SU-DHL-6 (cell line): Measurements from ENCODE around the gene ISM1.

ENCODE experiments used
- H2AFZ ChIP-seq: fragments of 200-600 bp; sonication (generic); 2 replicates; pipeline ENCODE4 v1.6.1; 2014; ENCODE audit warnings: low read depth, mild to moderate bottlenecking, moderate library complexity, mixed read lengths, antibody characterized with exemption, low read length; ENCODE audit not compliant: severe bottlenecking
- H3F3A ChIP-seq: fragments of 200-600 bp; shearing (Covaris generic); 2 replicates; pipeline ENCODE4 v1.6.0; 2016; ENCODE audit warnings: antibody characterized with exemption, mild to moderate bottlenecking; ENCODE audit not compliant: insufficient read depth
- H3K27ac ChIP-seq: fragments of 200-600 bp; sonication (generic); 2 replicates; pipeline ENCODE4 v1.5.1; 2016; ENCODE audit warnings: low read depth, mild to moderate bottlenecking, low read length, moderate library complexity, mixed read lengths
- H3K27me3 ChIP-seq: fragments of 200-600 bp; sonication (generic), shearing (Covaris generic); 2 replicates; pipeline ENCODE4 v1.6.0; 2014; ENCODE audit warnings: mild to moderate bottlenecking, low read length
- H3K36me3 ChIP-seq: fragments of 200-600 bp; sonication (generic); 2 replicates; pipeline ENCODE4 v1.6.1; 2014; ENCODE audit warnings: mild to moderate bottlenecking, low read length, mixed read lengths
- H3K4me2 ChIP-seq: fragments of 300-600, 200-600 bp; shearing (Covaris generic), sonication (generic); 2 replicates; pipeline ENCODE4 v1.6.0; 2014; ENCODE audit warnings: low read length, low read depth, mild to moderate bottlenecking; ENCODE audit not compliant: poor library complexity, severe bottlenecking
- H3K4me3 ChIP-seq: fragments of 200-600 bp; sonication (generic); 2 replicates; pipeline ENCODE4 v1.5.1; 2014; ENCODE audit warnings: antibody characterized with exemption, low read length, mild to moderate bottlenecking, mixed read lengths; ENCODE audit not compliant: insufficient read depth, poor library complexity, severe bottlenecking
- H3K79me2 ChIP-seq: fragments of 200-600 bp; sonication (generic); 2 replicates; pipeline ENCODE4 v1.6.1; 2014; ENCODE audit warnings: mild to moderate bottlenecking, low read length, moderate library complexity; ENCODE audit not compliant: insufficient read depth
- H3K9ac ChIP-seq: fragments of 200-600 bp; sonication (generic); 2 replicates; pipeline ENCODE4 v1.7.0; 2014; ENCODE audit warnings: mild to moderate bottlenecking, low read length
- H3K9me2 ChIP-seq: fragments of 200-600 bp; sonication (generic); replicated peaks from 2 replicates; pipeline ENCODE4 v1.6.1; 2014; ENCODE audit warnings: low read length; ENCODE audit not compliant: insufficient read depth
- H3K9me3 ChIP-seq: fragments of 200-600 bp; sonication (generic); 2 replicates; pipeline ENCODE4 v1.6.1; 2014; ENCODE audit warnings: low read length, mixed read lengths; ENCODE audit not compliant: insufficient read depth
- H4K20me1 ChIP-seq: fragments of 200-600 bp; sonication (generic); 2 replicates; pipeline ENCODE4 v1.6.1; 2014; ENCODE audit warnings: low read depth, mild to moderate bottlenecking, antibody characterized with exemption, low read length, moderate library complexity, mixed read lengths
- EZH2phosphoT487 ChIP-seq: fragments of 200-600 bp; sonication (generic), shearing (Covaris generic); conservative IDR thresholded peaks from 2 replicates; pipeline ENCODE4 v1.6.1; 2018; ENCODE audit warnings: mild to moderate bottlenecking, antibody characterized with exemption, low read length, moderate library complexity, mixed read lengths
- TF ChIP-seq, protein P1 (sequence below): fragments of 200-600 bp; sonication (generic); IDR thresholded peaks from one replicate; pipeline ENCODE4 v1.5.1; 2017; ENCODE audit warnings: antibody characterized with exemption, mild to moderate bottlenecking, low read length, moderate library complexity; ENCODE audit not compliant: insufficient read depth, poor library complexity, severe bottlenecking

The ISM1 gene

DNA sequence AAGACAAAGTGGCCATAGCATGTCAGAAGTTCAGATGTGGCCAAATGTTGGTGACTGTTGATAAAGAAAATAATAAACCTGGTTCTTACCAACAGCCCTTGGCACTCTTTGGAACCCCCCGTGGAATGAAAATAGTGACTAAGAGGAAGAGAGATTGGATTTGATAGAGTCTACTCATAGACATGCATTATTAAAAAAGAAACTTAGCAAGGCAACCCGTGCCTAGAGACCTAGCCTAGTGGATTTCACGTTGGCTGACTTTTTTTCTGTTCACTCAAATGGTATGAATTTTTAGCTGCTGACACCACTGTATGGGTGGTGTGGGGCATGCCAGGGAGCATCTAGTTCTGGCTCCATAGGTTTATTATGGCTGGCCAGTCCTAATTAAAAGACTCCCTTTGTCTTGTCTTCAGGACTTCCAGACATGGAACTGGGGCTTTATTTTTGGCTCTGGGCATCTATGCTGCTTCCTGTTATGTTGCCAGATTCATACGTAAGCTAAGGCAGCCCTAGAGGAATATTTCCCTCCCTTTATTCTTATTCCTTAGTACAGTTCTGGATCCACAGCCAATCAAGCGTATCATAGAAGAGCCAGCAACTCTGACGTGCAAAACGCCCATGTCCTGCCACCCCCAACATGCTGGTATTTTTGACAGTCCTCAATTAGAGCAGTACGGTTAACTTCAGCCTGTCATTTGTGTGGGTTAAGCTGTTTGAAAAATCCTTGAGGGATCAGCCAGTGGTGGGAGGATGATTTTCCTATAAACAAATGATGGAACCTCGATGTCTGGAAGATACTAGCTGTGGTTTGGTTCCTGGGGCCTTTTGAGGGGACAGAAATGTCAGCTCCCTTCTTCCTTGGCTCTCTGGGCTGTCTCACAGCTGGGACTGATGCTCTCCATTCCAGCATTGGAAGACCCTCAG, 127.5 kb downstream of the ISM1 start:
- no peak overlapping the region for H3K27ac ChIP-seq
- no peaks in the 10 kb centered on the region for H3F3A ChIP-seq
- H3K9ac ChIP-seq: no peak overlapping the region
- H3K9me3 ChIP-seq: no peaks in the 10 kb centered on the region
- H3K79me2 ChIP-seq: no peaks in the 10 kb centered on the region
- H3K27me3 ChIP-seq: no peaks in the 10 kb centered on the region
- no peaks in the 10 kb centered on the region for H3K36me3 ChIP-seq
- no peaks in the 10 kb centered on the region; the same call in 1 of the 2 replicates for H3K9me2 ChIP-seq
- no peaks in the 10 kb centered on the region for H4K20me1 ChIP-seq
- H2AFZ ChIP-seq: no peak overlapping the region
- TF ChIP-seq EZH2phosphoT487: no peak
- TF ChIP-seq, protein P1, sequence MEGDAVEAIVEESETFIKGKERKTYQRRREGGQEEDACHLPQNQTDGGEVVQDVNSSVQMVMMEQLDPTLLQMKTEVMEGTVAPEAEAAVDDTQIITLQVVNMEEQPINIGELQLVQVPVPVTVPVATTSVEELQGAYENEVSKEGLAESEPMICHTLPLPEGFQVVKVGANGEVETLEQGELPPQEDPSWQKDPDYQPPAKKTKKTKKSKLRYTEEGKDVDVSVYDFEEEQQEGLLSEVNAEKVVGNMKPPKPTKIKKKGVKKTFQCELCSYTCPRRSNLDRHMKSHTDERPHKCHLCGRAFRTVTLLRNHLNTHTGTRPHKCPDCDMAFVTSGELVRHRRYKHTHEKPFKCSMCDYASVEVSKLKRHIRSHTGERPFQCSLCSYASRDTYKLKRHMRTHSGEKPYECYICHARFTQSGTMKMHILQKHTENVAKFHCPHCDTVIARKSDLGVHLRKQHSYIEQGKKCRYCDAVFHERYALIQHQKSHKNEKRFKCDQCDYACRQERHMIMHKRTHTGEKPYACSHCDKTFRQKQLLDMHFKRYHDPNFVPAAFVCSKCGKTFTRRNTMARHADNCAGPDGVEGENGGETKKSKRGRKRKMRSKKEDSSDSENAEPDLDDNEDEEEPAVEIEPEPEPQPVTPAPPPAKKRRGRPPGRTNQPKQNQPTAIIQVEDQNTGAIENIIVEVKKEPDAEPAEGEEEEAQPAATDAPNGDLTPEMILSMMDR: no peak
- H3K4me3 ChIP-seq: no peak overlapping the region
- H3K4me2 ChIP-seq: no peak overlapping the region

DNA sequence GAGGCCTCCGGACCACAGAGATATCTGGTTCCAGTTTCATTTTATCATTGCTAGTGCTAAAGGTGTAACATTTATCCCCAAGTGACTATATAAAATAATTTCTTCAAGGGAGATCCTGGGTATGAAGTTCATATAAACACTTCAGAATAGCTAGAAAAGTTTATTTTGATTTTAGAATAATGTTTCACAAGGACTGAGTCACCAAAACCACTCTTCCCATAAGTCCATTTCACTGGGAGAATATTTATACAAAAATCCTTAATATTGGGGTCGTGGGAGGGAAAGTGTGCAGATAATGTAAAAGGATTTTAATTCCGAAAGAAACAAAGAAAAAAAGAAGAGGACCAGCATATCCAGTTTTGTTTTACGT, 128.1 kb downstream of the ISM1 start:
- Histone ChIP-seq H3K9me2 (no peaks in the 10 kb centered on the region; the same call in 1 of the 2 replicates), H3K4me2 (no peak overlapping the region), H3K9ac (no peak overlapping the region), H2AFZ (no peak overlapping the region), H3K27me3 (no peaks in the 10 kb centered on the region), H4K20me1 (no peaks in the 10 kb centered on the region), H3K4me3 (no peak overlapping the region), H3K79me2 (no peaks in the 10 kb centered on the region), H3K9me3 (no peaks in the 10 kb centered on the region), H3K27ac (no peak overlapping the region), H3F3A (no peaks in the 10 kb centered on the region), H3K36me3 (no peaks in the 10 kb centered on the region)
- TF ChIP-seq, protein P1: no peak
- TF ChIP-seq EZH2phosphoT487: no peak
